VCaP (cell line): ENCODE measurements around the gene SAMD13.
"Not testable (repeated sequence)": the region's sequence is repeated elsewhere in the genome, so short reads cannot be mapped to it uniquely, and the experiment has no call there.

ENCODE experiments used
- H3K27ac ChIP-seq: fragments of 450-650 bp; 2 replicates; pipeline ENCODE4 v1.5.1; 2017
- TF ChIP-seq, protein P1 (sequence below): fragments of 450-650 bp; conservative IDR thresholded peaks from 2 replicates; pipeline ENCODE4 v1.5.1; 2017; ENCODE audit warnings: mild to moderate bottlenecking, moderate library complexity

The SAMD13 gene

DNA sequence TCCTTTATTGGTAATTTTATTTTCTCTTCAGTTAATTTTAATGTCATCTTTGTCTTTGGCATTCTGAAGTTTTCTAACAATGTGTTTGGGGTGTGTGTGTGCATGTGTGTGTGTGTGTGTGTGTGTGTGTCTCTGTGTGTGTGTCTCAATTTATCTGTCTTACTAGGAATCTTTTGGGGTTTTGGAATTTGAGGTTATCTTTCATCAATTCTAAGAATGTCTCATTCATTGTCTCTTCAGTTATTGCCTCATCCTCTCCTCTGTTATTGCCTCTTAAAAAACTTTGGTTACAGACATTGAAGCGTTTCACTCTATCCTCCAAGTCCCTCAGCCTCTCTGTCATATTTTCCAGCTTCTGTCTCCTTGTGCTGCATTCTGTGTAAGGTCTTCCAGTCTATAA is 18.1 kb upstream of the SAMD13 start:
- no peak overlapping the region for H3K27ac ChIP-seq
- TF ChIP-seq, protein P1, sequence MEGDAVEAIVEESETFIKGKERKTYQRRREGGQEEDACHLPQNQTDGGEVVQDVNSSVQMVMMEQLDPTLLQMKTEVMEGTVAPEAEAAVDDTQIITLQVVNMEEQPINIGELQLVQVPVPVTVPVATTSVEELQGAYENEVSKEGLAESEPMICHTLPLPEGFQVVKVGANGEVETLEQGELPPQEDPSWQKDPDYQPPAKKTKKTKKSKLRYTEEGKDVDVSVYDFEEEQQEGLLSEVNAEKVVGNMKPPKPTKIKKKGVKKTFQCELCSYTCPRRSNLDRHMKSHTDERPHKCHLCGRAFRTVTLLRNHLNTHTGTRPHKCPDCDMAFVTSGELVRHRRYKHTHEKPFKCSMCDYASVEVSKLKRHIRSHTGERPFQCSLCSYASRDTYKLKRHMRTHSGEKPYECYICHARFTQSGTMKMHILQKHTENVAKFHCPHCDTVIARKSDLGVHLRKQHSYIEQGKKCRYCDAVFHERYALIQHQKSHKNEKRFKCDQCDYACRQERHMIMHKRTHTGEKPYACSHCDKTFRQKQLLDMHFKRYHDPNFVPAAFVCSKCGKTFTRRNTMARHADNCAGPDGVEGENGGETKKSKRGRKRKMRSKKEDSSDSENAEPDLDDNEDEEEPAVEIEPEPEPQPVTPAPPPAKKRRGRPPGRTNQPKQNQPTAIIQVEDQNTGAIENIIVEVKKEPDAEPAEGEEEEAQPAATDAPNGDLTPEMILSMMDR, result no peak

DNA sequence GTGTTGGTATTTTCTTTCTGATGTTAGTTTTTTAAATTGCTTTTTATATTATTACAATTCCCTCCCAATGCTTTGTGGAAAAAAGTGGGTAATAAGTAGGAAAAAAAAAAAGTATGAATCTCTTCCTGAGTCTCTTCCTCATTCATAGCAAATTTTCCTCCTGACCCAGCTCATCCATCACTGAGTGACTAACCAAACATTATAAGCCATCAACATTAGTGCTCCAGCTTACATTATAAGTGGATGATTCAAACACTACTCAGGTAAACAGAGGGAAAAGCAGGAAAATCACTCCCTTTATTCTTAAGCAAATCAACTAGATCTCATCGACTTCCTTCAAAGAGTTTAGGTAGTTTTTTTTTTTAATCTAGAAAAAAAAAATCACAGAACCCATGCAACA is 15.4 kb upstream of the SAMD13 start:
- TF ChIP-seq, protein P1, result no peak
- H3K27ac ChIP-seq, result no peak overlapping the region

DNA sequence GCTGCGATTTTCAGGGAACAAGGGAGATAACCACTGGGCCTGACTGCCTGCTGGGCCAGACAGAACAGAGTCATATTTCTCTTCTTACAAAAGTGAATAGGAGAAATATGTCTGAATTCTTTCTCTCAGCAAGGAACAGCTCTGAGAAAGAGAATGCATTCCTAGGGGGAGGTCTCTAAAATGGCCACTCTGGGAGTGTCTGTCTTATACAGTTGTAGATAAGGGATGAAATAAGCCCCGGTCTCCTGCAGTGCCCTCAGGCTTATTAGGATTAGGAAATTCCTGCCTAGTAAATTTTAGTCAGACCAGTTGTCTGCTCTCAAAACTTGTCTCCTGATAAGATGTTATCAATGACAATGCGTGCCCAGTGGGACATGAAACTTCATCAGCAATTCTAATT is 14.1 kb upstream of the SAMD13 start:
- not testable (repeated sequence) for H3K27ac ChIP-seq

DNA sequence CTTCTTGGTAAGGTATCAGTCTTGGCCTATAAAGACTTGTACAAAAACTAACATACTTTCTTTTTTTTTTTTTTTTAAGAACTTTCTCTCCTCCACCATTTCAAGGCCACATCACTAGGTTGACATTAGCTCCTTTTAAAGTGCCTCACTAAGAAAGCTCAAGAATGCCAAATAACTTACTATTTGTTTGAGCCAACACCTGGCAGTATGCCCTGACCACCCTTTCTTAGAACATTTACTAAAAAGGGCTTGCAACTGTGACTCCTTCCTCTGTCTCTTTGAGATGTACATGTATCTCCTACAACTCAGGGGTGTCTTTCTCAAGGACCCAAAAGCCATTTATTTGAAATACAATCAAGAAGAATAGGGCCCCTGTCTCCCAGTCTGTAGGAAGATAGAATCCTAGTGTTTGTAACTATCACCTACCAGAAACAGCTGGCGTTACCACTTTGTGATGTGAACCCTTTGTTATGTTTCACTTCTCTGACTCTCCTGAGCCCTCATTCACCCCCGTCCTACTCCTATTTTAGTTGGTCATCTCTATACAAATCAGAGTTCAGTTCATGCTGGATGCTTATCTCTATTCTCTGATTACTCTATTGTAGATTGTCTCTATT is 12.2 kb upstream of the SAMD13 start:
- TF ChIP-seq, protein P1, result no peak
- no peak overlapping the region for H3K27ac ChIP-seq

DNA sequence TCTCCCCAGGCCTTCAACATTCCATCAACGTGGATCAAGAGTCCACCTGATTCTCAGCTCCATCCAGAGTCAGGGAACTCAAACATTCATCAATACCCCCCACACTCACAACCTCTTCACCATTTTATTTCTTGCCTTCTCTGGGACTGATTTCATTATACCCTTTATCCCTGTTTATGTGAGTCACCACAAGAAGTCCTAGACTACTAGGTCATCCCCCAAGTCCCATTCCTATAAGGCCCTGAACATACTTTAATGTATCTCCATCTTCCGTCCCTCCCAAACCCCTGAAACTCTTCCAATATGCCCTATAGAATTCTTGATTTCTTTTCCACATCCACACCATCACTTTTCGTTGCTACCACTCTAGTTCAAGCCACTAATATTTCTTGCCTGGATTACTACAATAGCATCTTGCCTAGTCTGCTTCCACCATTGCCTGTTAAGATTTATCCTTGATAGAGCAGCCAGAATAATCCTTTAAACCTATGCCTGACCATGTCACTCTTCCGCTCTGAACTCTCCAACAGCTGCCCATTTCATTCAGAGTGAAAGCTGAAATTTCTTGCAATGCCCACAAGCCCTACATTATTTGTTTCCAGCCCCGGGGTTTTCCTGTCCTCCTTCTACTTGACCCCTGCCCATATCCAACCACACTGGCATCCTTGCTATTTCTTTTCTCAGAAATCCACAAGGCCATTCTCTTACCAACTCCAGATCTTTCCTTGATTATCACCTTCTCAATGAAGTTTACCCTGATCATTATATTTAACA is 9.4 kb upstream of the SAMD13 start:
- no peak overlapping the region for H3K27ac ChIP-seq
- TF ChIP-seq, protein P1, result no peak

DNA sequence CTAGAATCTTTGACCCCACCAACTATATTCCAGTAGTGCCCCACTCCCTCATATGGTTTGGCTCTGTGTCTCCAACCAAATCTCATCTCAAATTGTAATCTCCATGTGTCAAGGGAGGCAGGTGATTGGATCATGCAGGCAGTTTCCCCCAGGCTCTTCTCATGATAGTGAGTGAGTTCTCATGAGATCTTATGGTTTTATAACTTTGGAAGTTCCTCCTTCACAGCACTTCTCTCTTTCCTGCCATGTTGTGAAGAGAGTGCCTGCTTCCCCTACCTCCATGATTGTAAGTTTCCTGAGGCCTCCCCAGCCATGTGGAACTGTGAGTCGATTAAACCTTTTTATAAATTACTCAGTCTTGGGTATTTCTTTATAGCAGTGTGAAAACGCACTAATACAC is 7.7 kb upstream of the SAMD13 start:
- H3K27ac ChIP-seq, result no peak overlapping the region
- TF ChIP-seq, protein P1, result no peak

DNA sequence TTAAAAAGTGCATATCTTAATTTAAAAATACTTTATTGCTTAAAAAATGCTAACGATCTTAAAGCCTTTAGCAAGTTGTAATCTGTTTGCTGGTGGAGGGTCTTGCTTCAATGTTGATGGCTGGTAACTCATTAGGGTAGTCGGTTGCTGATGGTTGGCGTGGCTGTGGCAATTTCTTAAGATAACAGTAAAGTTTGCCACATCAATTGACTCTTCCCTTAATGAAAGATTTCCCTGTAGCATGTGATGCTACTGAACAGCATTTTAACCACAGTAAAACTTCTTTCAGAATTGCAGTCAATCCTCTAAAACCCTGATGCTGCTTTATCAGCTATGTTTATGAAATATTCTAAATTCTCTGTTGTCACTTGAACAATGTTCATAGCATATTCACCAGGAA is 6.8 kb upstream of the SAMD13 start:
- TF ChIP-seq, protein P1, result no peak
- no peak overlapping the region for H3K27ac ChIP-seq

DNA sequence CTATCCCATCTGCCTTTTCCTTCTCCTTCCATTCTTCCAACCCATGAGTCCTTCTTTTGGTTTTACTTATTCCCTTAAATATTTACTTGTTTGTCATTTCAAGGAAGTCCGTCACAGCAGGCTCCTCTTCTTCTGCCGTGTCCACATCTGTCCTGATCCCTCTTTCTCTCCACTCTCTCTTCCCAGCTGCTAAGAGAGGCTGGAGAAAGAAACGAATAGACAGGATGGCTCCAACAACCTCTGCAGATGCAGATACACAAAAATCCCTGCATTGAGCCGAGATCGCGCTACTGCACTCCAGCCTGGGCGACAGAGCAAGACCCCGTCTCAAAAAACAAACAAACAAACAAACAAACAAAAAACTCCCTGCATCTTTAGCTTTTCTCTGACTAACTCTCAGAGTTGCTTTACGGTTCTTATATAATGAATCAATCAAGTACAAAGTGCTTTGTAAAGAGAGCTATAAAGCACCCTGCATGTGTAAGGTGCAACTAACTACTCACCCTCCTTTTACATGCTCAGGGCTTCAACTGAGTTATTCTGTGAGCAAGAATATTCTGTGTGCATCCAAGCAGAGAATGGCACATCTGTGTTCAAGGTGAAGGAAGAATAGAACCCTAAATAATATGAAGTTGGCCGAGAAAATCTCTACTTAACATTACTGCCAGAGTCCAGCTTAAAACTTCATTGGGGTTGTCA is 3.8 kb upstream of the SAMD13 start:
- H3K27ac ChIP-seq, result peak overlapping the region; percentile 93
- TF ChIP-seq, protein P1, result no peak
